ENCODE data around the gene FOXO3. TPM values are rescaled to one million over a fixed set of nuclear protein-coding genes. Genes with fewer than 3 reads are reported as not detected.

FOXO3 gene
- total RNA-seq, 2 donors from 2014 or later = 33.4 to 61.7 TPM

- H3K4me1 ChIP-seq = peaks cover 6% of the 10 kb centered on the region
- no peak for TF ChIP-seq CTCF (IDR thresholded peaks at IDR 0.05)
- peak overlapping the region; percentile 65 for H3K27ac ChIP-seq
- H3K9ac ChIP-seq (ENCODE audit: low read depth in 2 of 2, low read length in 2 of 2) = peak overlapping the region; percentile 26 to 66
- no peaks in the 10 kb centered on the region for H3K36me3 ChIP-seq
- H3K4me3 ChIP-seq = no peak overlapping the region
- no peak for DNase-seq
- H3K9me3 ChIP-seq = no peaks in the 10 kb centered on the region
- no peaks in the 10 kb centered on the region for H3K27me3 ChIP-seq
- intact Hi-C loops (cut with DNase I) = loop anchor here (5.0 kb wide), 1 partner anchor 217 kb away; no protein-coding TSS in a partner anchor
Observed at GRCh38 chr6:108565091-108565766, 4.5 kb downstream of the FOXO3 start.

GRCh38 chr6:108565893-108566292 is 5.2 kb downstream of the FOXO3 start:
- peak; percentile 44 for DNase-seq
- Histone ChIP-seq H3K9me3 (no peaks in the 10 kb centered on the region), H3K36me3 (no peaks in the 10 kb centered on the region), H3K9ac (ENCODE audit: low read depth in 2 of 2, low read length in 2 of 2) (no peak overlapping the region), H3K27me3 (no peaks in the 10 kb centered on the region), H3K4me3 (no peak overlapping the region), H3K27ac (peak overlapping the region; percentile 65), H3K4me1 (peaks cover 6% of the 10 kb centered on the region)
- intact Hi-C loops (cut with DNase I) = loop anchor here (5.0 kb wide), 1 partner anchor 216 kb away; no protein-coding TSS in a partner anchor
- TF ChIP-seq CTCF (IDR thresholded peaks at IDR 0.05) = no peak

GRCh38 chr6:108566406-108566805 is 5.7 kb downstream of the FOXO3 start:
- H3K4me1 ChIP-seq = peaks cover 6% of the 10 kb centered on the region
- H3K9ac ChIP-seq (ENCODE audit: low read depth in 2 of 2, low read length in 2 of 2) = no peak overlapping the region
- no peak overlapping the region for H3K4me3 ChIP-seq
- H3K27ac ChIP-seq = peak overlapping the region; percentile 65
- no peaks in the 10 kb centered on the region for H3K36me3 ChIP-seq
- H3K9me3 ChIP-seq = no peaks in the 10 kb centered on the region
- no peak for TF ChIP-seq CTCF (IDR thresholded peaks at IDR 0.05)
- no peaks in the 10 kb centered on the region for H3K27me3 ChIP-seq
- intact Hi-C loops (cut with DNase I) = loop anchor here (5.0 kb wide), 1 partner anchor 216 kb away; no protein-coding TSS in a partner anchor
- DNase-seq = no peak

- Histone ChIP-seq H3K36me3 (no peaks in the 10 kb centered on the region), H3K4me1 (peaks cover under 1% of the 10 kb centered on the region), H3K9me3 (no peaks in the 10 kb centered on the region), H3K27ac (no peak overlapping the region), H3K9ac (ENCODE audit: low read depth in 2 of 2, low read length in 2 of 2) (no peak overlapping the region), H3K4me3 (no peak overlapping the region), H3K27me3 (no peaks in the 10 kb centered on the region)
- TF ChIP-seq CTCF (IDR thresholded peaks at IDR 0.05) = no peak
- intact Hi-C loops (cut with DNase I) = loop anchor here (5.0 kb wide), 1 partner anchor 214 kb away; no protein-coding TSS in a partner anchor
- no peak for DNase-seq
Observed at GRCh38 chr6:108568101-108568500, 7.4 kb downstream of the FOXO3 start.

- H3K9ac ChIP-seq (ENCODE audit: low read depth in 2 of 2, low read length in 2 of 2) = no peak overlapping the region
- no peak overlapping the region for H3K4me3 ChIP-seq
- H3K4me1 ChIP-seq = no peaks in the 10 kb centered on the region
- H3K27ac ChIP-seq = no peak overlapping the region
- no peak for DNase-seq
- H3K27me3 ChIP-seq = no peaks in the 10 kb centered on the region
- H3K36me3 ChIP-seq = no peaks in the 10 kb centered on the region
- H3K9me3 ChIP-seq = no peaks in the 10 kb centered on the region
- TF ChIP-seq CTCF (IDR thresholded peaks at IDR 0.05) = no peak
- intact Hi-C loops (cut with DNase I) = loop anchor here (5.0 kb wide), 1 partner anchor 214 kb away; no protein-coding TSS in a partner anchor
Observed at GRCh38 chr6:108568551-108569305, 8.0 kb downstream of the FOXO3 start.
